ENCODE results near the gene SSH3. TPM values are rescaled to one million over a fixed set of nuclear protein-coding genes. Genes with fewer than 3 reads are reported as not detected.

SSH3 gene
- total RNA-seq, 1 donor from 2014 or later, result 35.0 TPM

DNA sequence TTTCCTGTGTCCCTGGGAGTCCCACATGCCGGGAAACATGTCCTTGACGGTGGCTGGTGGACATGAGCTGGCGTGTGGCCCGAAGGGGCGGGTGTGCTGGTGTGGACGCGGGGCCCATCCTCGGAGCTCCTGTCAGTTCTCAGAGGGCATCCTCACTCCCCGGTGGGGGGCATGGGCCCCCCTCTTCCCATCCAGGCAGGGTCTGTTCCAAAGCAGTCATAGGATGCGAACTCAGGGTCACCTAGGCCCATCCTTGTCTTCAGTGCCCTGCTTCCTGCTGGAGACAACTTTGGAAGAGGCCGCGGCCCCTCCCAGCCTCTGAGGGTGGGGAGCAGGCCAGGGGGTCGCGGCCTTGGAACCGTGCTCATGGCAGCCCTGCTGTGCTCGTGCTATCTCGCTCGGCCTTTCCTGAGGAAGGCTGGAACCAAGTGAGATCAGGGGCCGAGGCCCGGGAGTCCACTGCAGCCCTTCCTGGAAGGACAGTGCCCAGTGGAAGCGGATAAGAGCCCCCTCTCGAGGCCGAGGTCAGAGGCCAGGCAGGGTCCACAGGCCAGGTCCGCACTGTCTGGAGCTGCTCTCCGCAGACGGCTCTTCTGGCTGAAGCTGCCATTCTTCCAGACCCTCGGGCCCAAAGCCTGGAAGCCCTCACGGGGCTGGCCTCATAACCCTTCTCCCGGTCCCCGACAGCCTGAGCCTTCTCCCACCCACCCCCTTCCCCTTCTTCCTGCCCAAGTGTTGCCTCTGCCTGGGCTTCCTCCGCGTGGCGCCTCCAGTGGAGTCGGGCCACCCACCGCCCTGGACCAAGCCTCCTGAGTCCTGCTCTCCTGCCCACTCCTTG is 28.3 kb upstream of the SSH3 start:
- TF ChIP-seq, protein P1, sequence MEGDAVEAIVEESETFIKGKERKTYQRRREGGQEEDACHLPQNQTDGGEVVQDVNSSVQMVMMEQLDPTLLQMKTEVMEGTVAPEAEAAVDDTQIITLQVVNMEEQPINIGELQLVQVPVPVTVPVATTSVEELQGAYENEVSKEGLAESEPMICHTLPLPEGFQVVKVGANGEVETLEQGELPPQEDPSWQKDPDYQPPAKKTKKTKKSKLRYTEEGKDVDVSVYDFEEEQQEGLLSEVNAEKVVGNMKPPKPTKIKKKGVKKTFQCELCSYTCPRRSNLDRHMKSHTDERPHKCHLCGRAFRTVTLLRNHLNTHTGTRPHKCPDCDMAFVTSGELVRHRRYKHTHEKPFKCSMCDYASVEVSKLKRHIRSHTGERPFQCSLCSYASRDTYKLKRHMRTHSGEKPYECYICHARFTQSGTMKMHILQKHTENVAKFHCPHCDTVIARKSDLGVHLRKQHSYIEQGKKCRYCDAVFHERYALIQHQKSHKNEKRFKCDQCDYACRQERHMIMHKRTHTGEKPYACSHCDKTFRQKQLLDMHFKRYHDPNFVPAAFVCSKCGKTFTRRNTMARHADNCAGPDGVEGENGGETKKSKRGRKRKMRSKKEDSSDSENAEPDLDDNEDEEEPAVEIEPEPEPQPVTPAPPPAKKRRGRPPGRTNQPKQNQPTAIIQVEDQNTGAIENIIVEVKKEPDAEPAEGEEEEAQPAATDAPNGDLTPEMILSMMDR (IDR thresholded peaks at IDR 0.05; ENCODE audit: insufficient read depth, low read length, severe bottlenecking), result no peak
- no peak for DNase-seq (ENCODE audit: low read depth)
- no peak for FAIRE-seq
- Histone ChIP-seq H3K27me3 (ENCODE audit: control insufficient read depth, insufficient read depth, low read length) (no peaks in the 10 kb centered on the region), H3K36me3 (ENCODE audit: control insufficient read depth, insufficient read depth, low read length) (peaks cover 31% of the 10 kb centered on the region), H3K4me3 (ENCODE audit: low read depth, low read length) (no peak overlapping the region)

DNA sequence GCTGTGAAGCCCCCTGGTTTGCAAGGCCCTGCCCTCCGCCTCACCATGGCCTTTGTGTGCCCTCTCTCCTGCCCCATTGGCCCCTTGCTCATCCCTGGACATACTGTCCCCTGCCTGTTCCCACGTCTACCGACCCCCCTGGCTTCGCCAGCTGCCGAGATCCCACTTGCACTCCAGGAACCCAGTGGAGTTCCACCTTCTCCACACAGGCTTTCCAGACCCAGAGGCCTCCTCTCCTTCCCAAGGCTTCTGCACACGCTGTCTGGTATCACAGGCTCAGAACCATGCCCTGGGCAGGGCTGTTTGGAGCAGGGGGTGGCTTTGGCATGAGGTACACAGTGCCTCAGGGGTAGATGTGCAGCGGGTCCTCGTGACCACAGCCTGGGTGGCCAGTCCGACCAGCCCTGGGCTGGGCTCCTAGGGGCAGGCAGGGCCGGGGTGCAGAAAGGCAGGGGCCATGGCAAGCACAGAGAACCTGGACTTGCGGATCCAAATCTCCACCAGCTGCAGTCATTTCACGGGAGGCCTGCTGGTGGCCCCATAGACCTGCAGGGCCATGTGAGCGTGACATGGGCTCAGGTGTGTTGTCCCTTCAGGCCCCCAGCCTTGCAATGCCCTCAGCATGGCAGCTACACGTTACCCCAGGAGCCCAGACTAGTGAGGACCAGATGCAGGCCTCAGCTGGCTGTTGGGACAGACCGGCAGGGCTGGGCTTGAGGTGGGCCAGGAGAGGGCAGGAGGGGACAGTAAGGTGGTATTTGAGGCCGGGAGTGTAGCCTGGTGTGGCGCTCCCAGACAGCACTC is 27.5 kb upstream of the SSH3 start:
- H3K36me3 ChIP-seq (ENCODE audit: control insufficient read depth, insufficient read depth, low read length), result peaks cover 34% of the 10 kb centered on the region
- TF ChIP-seq, protein P1 (IDR thresholded peaks at IDR 0.05; ENCODE audit: insufficient read depth, low read length, severe bottlenecking), result no peak
- H3K27me3 ChIP-seq (ENCODE audit: control insufficient read depth, insufficient read depth, low read length), result no peaks in the 10 kb centered on the region
- DNase-seq (ENCODE audit: low read depth) (no peak), FAIRE-seq (no peak)
- no peak overlapping the region for H3K4me3 ChIP-seq (ENCODE audit: low read depth, low read length)

DNA sequence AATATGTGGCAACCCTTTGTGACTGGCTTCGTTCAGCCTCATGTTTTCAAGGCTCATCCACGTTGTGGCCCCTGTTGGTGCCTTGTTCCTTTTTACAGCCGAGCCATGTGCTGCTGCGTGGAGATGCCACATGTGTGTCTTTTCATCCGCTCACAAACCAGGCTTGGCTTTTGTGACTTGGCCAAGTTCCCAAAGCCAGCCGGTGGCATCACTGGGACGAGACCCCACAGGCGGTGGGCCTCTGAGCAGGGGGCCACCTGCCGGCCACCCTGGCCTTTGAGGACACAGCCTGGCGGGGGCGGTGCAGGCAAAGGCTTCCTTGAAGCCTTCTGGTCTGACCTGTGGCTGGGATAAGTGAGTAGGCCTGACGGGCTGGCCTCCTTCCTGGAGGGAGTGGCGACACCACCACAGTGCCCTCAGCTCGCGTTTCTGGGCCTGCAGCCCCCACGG is 26.5 kb upstream of the SSH3 start:
- Histone ChIP-seq H3K36me3 (ENCODE audit: control insufficient read depth, insufficient read depth, low read length) (peaks cover 39% of the 10 kb centered on the region), H3K27me3 (ENCODE audit: control insufficient read depth, insufficient read depth, low read length) (no peaks in the 10 kb centered on the region), H3K4me3 (ENCODE audit: low read depth, low read length) (no peak overlapping the region)
- DNase-seq (ENCODE audit: low read depth) (no peak), FAIRE-seq (no peak)
- TF ChIP-seq, protein P1 (IDR thresholded peaks at IDR 0.05; ENCODE audit: insufficient read depth, low read length, severe bottlenecking), result no peak

DNA sequence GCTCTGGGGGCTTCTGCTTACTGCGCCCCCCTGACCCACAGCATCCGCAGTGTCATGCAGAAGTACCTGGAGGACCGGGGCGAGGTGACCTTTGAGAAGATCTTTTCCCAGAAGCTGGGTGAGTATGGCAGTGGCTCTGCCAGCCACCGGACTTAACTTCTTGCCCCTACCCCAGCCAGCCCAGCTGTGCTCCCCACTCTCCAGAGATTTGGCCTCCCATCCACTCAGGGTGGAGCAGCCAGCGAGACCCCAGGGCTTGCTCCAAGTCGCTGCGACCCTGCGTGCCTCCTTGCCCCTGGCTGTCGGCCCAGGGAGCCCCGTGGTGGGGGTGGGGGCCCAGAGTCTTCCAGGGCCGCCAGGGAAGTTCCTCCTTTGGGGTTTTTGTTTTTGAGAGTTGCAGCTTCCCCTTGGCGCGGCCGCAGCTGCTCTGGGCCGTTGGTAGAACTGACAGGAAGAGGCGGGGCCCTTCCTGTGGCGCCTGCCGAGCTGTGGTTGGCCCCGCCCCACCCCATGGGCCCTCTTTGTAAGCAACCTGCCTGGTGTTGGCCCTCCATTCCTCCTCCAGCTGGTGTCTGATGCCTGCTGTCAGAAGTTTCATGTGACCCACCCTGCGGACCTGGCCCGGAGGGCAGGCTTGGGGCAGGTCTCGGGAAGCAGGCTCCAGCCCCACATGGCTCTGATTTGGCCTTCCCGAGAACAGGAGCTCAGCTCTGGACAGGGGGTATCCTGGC is 25.9 kb upstream of the SSH3 start:
- Histone ChIP-seq H3K36me3 (ENCODE audit: control insufficient read depth, insufficient read depth, low read length) (peaks cover 42% of the 10 kb centered on the region), H3K4me3 (ENCODE audit: low read depth, low read length) (no peak overlapping the region), H3K27me3 (ENCODE audit: control insufficient read depth, insufficient read depth, low read length) (no peaks in the 10 kb centered on the region)
- no peak for FAIRE-seq
- TF ChIP-seq, protein P1 (IDR thresholded peaks at IDR 0.05; ENCODE audit: insufficient read depth, low read length, severe bottlenecking), result no peak
- DNase-seq (ENCODE audit: low read depth), result peak; percentile 42

DNA sequence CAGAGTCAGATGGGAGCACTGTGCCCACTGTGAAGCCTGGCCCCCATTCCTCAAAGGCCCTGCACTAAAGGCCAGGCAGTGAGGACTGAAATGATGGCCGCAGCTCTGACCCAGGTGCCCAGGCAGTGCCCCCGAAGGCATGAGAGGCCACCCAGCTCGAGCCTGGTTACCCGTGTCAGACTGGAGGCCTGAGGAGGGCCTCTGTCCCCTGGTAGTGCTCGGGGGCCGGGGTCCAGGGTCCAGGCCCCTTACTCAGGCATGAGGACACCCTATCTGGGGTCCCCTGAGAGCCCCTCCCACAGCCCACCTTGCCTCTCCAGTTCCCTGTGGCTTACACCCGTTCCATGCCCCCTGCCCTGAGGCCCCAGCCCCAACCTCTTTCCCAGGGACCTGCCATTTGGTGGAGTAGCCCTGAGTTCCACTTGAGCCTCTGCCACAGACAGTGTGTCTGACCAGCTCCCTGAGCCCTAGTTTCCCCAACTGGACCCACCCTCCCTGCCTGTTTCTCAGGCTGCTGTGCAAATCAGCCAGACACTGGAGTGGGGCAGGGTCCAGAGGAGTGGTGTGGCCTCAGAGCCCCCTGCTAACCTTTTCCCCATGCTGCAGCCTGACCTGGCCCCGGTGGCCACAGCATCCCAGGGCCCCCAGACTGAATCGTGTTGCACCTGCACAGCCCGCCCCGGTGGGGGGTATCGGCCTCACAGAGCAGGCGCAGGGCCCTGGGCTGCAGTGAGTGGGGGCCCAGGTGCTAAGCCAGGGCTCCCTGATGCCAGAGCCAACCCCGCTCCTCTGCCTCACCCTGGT is 25.0 kb upstream of the SSH3 start:
- DNase-seq (ENCODE audit: low read depth), result no peak
- Histone ChIP-seq H3K4me3 (ENCODE audit: low read depth, low read length) (no peak overlapping the region), H3K27me3 (ENCODE audit: control insufficient read depth, insufficient read depth, low read length) (no peaks in the 10 kb centered on the region), H3K36me3 (ENCODE audit: control insufficient read depth, insufficient read depth, low read length) (peaks cover 51% of the 10 kb centered on the region)
- TF ChIP-seq, protein P1 (IDR thresholded peaks at IDR 0.05; ENCODE audit: insufficient read depth, low read length, severe bottlenecking), result no peak
- FAIRE-seq, result no peak

Data from bronchial epithelial cell (primary cell).